GM10266 (cell line): ENCODE data around the gene IRF2.
A peak's percentile ranks its signal among the peaks of the same experiment; 100 is the strongest.
"Not testable (repeated sequence)": the region's sequence is repeated elsewhere in the genome, so short reads cannot be mapped to it uniquely, and the experiment has no call there.

Experiments used
- DNase-seq: peaks from one replicate; pipeline ENCODE4 v3.0.0; 2012; ENCODE audit errors: extremely low spot score
- TF ChIP-seq, protein P1 (sequence below): IDR thresholded peaks from 2 replicates; pipeline ENCODE4 v1.5.1; 2012; ENCODE audit warnings: mild to moderate bottlenecking, low read depth; ENCODE audit not compliant: control insufficient read depth, insufficient read depth; ENCODE audit errors: missing control alignments

IRF2 gene

GRCh38 chr4:184349283-184350039 is 124.9 kb downstream of the IRF2 start:
- TF ChIP-seq, protein P1, sequence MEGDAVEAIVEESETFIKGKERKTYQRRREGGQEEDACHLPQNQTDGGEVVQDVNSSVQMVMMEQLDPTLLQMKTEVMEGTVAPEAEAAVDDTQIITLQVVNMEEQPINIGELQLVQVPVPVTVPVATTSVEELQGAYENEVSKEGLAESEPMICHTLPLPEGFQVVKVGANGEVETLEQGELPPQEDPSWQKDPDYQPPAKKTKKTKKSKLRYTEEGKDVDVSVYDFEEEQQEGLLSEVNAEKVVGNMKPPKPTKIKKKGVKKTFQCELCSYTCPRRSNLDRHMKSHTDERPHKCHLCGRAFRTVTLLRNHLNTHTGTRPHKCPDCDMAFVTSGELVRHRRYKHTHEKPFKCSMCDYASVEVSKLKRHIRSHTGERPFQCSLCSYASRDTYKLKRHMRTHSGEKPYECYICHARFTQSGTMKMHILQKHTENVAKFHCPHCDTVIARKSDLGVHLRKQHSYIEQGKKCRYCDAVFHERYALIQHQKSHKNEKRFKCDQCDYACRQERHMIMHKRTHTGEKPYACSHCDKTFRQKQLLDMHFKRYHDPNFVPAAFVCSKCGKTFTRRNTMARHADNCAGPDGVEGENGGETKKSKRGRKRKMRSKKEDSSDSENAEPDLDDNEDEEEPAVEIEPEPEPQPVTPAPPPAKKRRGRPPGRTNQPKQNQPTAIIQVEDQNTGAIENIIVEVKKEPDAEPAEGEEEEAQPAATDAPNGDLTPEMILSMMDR, result no peak
- DNase-seq, result no peak

DNA sequence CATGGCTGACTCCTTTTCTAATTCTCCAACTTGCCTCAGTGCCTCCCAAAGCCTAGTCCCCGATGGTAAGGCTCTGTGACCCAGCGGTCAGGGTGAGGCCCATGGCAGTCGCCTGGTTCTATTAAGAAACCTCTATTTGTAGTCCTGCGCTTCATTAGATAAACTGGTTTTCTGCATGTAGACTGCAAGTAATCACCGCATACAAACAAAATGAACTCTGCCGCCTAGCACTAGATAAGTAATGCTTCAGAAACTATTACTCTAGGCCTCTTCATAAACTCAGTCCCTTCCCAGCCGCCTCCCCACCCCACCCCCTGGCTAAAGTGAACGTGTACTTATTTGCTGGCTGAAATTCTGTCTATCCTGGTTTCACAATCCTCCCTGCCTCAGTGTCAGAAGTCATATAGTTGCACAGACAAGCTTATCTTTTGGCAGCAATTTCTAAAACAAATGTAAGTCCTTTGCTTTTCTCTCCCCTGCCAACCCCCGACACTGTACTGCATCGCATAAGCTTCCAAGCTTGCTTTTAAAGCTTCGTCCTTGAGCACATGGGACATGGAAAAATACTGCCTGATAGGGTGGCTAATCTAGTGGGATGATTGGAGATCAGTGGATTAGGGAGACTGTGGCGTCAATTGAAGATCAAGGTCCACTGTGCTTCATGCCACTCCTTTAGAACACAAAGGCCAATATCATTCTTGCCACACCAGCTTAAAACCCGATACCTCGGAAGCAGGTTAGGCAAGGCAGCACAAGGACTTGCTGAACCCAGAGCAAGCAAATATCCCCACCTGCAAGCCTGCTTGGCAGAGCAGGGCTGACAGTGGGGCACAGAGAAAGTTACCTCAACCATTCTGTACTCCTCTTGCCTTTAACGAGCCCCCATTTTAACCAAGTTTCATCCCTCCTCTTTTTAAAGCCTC is 125.8 kb downstream of the IRF2 start:
- TF ChIP-seq, protein P1, result no peak
- DNase-seq, result no peak

- TF ChIP-seq, protein P1, result no peak
- DNase-seq, result peak; percentile 67
Observed at GRCh38 chr4:184347251-184348239, 126.8 kb downstream of the IRF2 start.

- TF ChIP-seq, protein P1, result no peak
- no peak for DNase-seq
Observed at GRCh38 chr4:184346682-184347081, 127.7 kb downstream of the IRF2 start.

- DNase-seq, result not testable (repeated sequence)
Observed at GRCh38 chr4:184346273-184346672, 128.1 kb downstream of the IRF2 start.

DNA sequence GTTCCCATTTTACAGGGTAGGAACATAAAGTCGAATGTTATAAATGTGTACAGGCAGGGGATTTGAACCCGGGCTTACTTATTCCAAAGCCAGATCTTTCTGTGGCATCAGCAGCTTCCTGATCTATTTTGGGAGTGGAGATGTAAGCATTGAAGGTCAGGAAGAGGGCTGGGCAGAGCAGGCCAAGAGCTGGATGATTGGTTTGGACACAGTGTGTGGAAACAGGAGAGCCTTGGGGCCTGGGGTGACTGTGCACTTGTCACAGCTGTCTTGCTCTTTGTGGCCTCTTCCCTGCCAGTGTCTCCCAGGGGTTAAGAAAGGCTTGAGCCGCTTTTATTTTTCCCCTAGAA is 128.8 kb downstream of the IRF2 start:
- TF ChIP-seq, protein P1, result no peak
- DNase-seq, result no peak
